Measurements from ENCODE around the gene TM4SF20. TPM values are rescaled to one million over a fixed set of nuclear protein-coding genes. Genes with fewer than 3 reads are reported as not detected.

Gene TM4SF20, protein sequence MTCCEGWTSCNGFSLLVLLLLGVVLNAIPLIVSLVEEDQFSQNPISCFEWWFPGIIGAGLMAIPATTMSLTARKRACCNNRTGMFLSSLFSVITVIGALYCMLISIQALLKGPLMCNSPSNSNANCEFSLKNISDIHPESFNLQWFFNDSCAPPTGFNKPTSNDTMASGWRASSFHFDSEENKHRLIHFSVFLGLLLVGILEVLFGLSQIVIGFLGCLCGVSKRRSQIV
- total RNA-seq = not detected in 2 replicates

- Mint-ChIP-seq H3K9me3 (peaks cover 3% of the 10 kb centered on the region), H3K4me1 (peaks cover 9% of the 10 kb centered on the region), H3K4me3 (no peak within 1 kb of the TSS), H3K27ac (no peak within 1 kb of the TSS), H3K27me3 (no peaks in the 10 kb centered on the region), H3K36me3 (ENCODE audit: low read depth) (no peaks in the 10 kb centered on the region)
- intact Hi-C loops (cut with micrococcal nuclease) = no loop called here
- DNase-seq = no peak
Observed at GRCh38 chr2:227379095-227379494, at the start of gene TM4SF20. Gene TM4SF20 (minus strand): TSS chr2:227379306. CDS start chr2:227379268, 38 bp downstream.

DNA sequence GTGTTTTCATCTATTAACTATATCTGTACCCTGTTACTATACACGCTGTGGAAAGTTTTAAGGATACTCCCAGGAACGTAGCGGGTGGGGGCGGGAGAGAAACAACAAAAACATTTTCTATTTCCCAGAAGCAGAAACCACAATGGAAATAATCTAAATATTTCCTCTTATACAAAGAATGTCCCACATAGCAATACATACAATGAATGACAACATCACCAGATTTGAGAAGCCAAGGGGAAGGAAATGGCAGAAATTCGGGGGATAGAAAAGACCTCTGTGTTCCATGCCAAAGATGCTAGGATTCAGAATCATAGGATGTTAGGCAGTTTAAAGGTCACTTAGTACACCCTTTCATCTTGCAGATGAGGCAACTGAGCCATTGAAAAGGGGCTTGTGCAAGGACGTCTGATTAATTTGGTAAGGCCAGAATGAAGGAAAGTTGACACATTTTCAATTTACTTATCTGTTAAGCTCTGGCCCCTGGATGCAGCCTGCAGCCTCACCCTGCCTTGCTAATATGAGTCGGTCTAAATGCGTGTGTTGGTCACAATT is 49.7 kb upstream of the TM4SF20 start:
- H3K4me1 Mint-ChIP-seq = peaks cover 2% of the 10 kb centered on the region
- H3K36me3 Mint-ChIP-seq (ENCODE audit: low read depth) = peaks cover 3% of the 10 kb centered on the region
- H3K27me3 Mint-ChIP-seq = no peaks in the 10 kb centered on the region
- peaks cover 16% of the 10 kb centered on the region for H3K9me3 Mint-ChIP-seq
- intact Hi-C loops (cut with micrococcal nuclease) = no loop called here
- no peak overlapping the region for H3K4me3 Mint-ChIP-seq
- no peak for DNase-seq
- no peak overlapping the region for H3K27ac Mint-ChIP-seq

- Mint-ChIP-seq H3K27me3 (no peaks in the 10 kb centered on the region), H3K9me3 (peaks cover 6% of the 10 kb centered on the region), H3K27ac (no peak overlapping the region), H3K4me3 (no peak overlapping the region), H3K4me1 (no peaks in the 10 kb centered on the region), H3K36me3 (ENCODE audit: low read depth) (no peaks in the 10 kb centered on the region)
- intact Hi-C loops (cut with micrococcal nuclease) = no loop called here
- no peak for DNase-seq
Observed at GRCh38 chr2:227423656-227424499, 44.8 kb upstream of the TM4SF20 start.

DNA sequence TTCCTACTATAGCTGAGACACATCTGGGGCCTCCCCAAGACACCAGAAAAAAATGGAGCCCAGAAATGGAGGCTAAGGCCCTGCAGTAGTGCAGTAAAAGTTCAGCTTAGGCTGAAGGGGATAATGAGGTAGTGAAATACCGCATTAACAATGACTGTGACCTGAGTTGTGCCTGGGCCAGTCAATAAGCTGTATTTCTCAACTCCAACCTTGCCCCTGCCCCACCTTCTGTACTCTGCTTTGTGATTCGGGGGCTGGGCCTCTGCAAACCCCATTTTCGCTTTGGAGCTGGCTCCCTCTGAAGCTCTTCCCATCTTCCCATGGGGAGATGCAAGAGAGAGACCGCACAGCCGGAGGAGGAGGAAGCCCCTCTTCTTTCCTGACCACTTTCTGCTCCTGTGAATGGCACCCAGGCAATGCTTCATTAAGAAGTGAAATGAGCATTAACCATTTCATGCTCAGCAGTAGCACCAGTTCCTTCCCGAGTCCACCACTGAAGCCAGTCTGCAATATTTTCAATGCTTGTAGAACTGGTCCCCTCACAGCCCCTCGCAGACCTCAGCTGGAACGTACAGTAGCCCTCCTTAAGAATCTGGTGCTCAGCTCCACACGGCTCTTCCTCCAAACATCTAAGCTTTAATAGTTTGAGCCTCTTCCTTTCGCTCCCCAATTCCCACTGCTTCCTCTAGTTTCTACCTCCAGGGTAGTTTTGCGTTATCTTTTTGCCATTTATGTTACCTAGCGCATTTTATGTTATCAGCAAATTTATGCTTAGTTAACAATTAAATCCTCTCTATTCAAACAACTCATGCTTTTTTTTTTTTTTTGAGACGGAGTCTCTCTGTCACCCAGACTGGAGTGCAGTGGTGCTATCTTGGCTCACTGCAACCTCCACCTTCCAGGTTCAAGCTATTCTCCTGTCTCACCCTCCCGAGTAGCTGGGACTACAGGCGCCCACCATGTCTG is 41.3 kb upstream of the TM4SF20 start:
- Mint-ChIP-seq H3K4me1 (peaks cover 13% of the 10 kb centered on the region), H3K27ac (no peak overlapping the region), H3K9me3 (peaks cover 6% of the 10 kb centered on the region), H3K4me3 (no peak overlapping the region), H3K36me3 (ENCODE audit: low read depth) (no peaks in the 10 kb centered on the region), H3K27me3 (no peaks in the 10 kb centered on the region)
- intact Hi-C loops (cut with micrococcal nuclease) = no loop called here
- DNase-seq = no peak

GRCh38 chr2:227416701-227417100 is 37.6 kb upstream of the TM4SF20 start:
- Mint-ChIP-seq H3K4me3 (no peak overlapping the region), H3K27ac (no peak overlapping the region), H3K27me3 (no peaks in the 10 kb centered on the region), H3K9me3 (peaks cover 13% of the 10 kb centered on the region), H3K4me1 (peaks cover 33% of the 10 kb centered on the region), H3K36me3 (ENCODE audit: low read depth) (no peaks in the 10 kb centered on the region)
- DNase-seq = no peak
- intact Hi-C loops (cut with micrococcal nuclease) = no loop called here

DNA sequence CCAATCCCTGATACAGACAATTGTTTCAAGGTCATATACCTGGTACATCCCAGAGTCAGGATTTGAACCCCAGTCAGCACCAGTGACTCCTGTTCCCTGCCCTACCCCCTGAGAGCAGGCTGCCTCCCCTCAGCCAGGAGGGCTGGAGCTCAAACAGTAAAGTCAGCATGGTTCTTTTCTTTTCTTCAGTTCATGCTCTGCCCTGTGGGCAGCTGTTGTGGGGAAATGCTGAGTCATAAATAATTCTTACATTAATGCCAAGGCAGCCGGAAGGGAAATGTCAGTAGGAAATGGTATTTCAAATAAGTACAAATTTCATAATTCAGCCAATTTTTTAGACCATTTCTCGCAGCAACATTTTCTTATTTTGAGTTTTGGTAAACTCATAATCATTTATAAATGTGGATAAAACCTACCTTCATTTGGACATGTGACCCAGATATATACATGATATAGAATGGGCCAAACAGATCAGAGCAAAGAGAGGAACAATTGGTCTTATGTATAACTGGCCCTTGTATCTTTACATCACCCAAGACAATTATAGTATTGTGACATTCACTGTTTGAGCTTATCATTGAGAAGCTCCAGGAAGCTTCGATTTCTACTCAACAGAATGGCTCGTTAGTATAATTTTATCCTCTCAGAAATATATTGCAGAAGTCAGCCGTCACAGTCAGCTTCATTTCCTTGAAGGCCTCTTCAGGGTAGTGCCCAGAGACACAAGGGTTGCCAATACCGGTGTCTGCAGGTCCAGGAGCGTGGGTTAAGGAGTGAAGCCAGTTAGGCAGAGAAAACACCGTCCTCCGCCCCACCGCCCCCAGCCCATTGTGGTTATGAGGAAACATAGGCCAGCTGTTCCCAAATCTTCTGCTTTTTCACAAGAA is 36.7 kb upstream of the TM4SF20 start:
- DNase-seq = no peak
- intact Hi-C loops (cut with micrococcal nuclease) = no loop called here
- H3K27ac Mint-ChIP-seq = peak overlapping the region; percentile 85
- H3K4me1 Mint-ChIP-seq = peaks cover 42% of the 10 kb centered on the region
- no peak overlapping the region for H3K4me3 Mint-ChIP-seq
- no peaks in the 10 kb centered on the region for H3K27me3 Mint-ChIP-seq
- H3K9me3 Mint-ChIP-seq = peaks cover 13% of the 10 kb centered on the region
- no peaks in the 10 kb centered on the region for H3K36me3 Mint-ChIP-seq (ENCODE audit: low read depth)

- H3K4me3 Mint-ChIP-seq = no peak overlapping the region
- H3K36me3 Mint-ChIP-seq (ENCODE audit: low read depth) = no peaks in the 10 kb centered on the region
- H3K9me3 Mint-ChIP-seq = peaks cover 6% of the 10 kb centered on the region
- H3K27me3 Mint-ChIP-seq = no peaks in the 10 kb centered on the region
- intact Hi-C loops (cut with micrococcal nuclease) = no loop called here
- H3K27ac Mint-ChIP-seq = no peak overlapping the region
- no peak for DNase-seq
- peaks cover 48% of the 10 kb centered on the region for H3K4me1 Mint-ChIP-seq
Observed at GRCh38 chr2:227414846-227415245, 35.7 kb upstream of the TM4SF20 start.

- peak overlapping the region; percentile 4 for H3K4me3 Mint-ChIP-seq
- peak overlapping the region; percentile 74 for H3K27ac Mint-ChIP-seq
- H3K27me3 Mint-ChIP-seq = no peaks in the 10 kb centered on the region
- peaks cover 6% of the 10 kb centered on the region for H3K9me3 Mint-ChIP-seq
- intact Hi-C loops (cut with micrococcal nuclease) = no loop called here
- H3K36me3 Mint-ChIP-seq (ENCODE audit: low read depth) = no peaks in the 10 kb centered on the region
- no peak for DNase-seq
- peaks cover 53% of the 10 kb centered on the region for H3K4me1 Mint-ChIP-seq
Observed at GRCh38 chr2:227413371-227413770, 34.3 kb upstream of the TM4SF20 start.

GRCh38 chr2:227412877-227413276 is 33.8 kb upstream of the TM4SF20 start:
- intact Hi-C loops (cut with micrococcal nuclease) = no loop called here
- H3K4me1 Mint-ChIP-seq = peaks cover 54% of the 10 kb centered on the region
- no peaks in the 10 kb centered on the region for H3K27me3 Mint-ChIP-seq
- H3K9me3 Mint-ChIP-seq = peaks cover 6% of the 10 kb centered on the region
- H3K4me3 Mint-ChIP-seq = no peak overlapping the region
- peak overlapping the region; percentile 74 for H3K27ac Mint-ChIP-seq
- H3K36me3 Mint-ChIP-seq (ENCODE audit: low read depth) = no peaks in the 10 kb centered on the region
- DNase-seq = no peak

- Mint-ChIP-seq H3K27ac (peak overlapping the region; percentile 94), H3K9me3 (peaks cover 6% of the 10 kb centered on the region), H3K4me1 (peaks cover 55% of the 10 kb centered on the region), H3K36me3 (ENCODE audit: low read depth) (no peaks in the 10 kb centered on the region), H3K27me3 (no peaks in the 10 kb centered on the region), H3K4me3 (peak overlapping the region; percentile 63)
- intact Hi-C loops (cut with micrococcal nuclease) = loop anchor here (1.0 to 2.0 kb wide), 6 partner anchors 38 to 577 kb away; partner anchors contain the start of genes AGFG1 and MFF
- DNase-seq = no peak
Observed at GRCh38 chr2:227411990-227412350, 32.9 kb upstream of the TM4SF20 start.

DNA sequence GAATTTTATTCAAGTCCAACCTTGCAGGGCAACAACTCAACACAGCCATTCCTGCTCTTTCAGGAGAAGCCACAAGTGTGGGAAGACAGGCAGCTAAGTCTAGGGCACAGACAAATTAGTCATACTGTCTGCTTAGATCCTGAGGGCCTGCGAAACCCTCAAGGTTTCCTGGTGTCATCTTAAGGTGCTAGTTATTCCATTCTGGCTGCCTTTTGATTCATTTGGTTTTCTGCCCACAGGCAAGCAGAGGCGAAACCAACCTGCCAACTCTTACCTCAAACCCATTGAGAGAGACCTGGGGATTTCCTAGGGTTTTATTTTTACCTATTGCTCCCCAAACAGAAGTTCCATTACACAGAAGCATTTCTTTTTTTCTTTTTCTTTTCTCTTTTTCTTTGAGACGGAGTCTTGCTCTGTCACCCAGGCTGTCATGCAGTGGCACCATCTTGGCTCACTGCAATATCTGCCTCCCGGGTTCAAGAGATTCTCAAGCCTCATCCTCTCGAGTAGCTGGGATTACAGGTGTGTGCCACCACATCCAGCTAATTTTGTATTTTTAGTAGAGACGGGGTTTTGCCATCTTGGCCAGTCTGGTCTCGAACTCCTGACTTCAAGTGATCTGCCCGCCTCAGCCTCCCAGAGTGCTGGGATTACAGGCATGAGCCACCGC is 32.3 kb upstream of the TM4SF20 start:
- no peaks in the 10 kb centered on the region for H3K36me3 Mint-ChIP-seq (ENCODE audit: low read depth)
- peak; percentile 80 for DNase-seq
- peak overlapping the region; percentile 94 for H3K27ac Mint-ChIP-seq
- H3K4me3 Mint-ChIP-seq = peak overlapping the region; percentile 63
- intact Hi-C loops (cut with micrococcal nuclease) = loop anchor here (1.0 to 2.0 kb wide), 6 partner anchors 37 to 577 kb away; partner anchors contain the start of genes AGFG1 and MFF
- H3K4me1 Mint-ChIP-seq = peaks cover 57% of the 10 kb centered on the region
- no peaks in the 10 kb centered on the region for H3K27me3 Mint-ChIP-seq
- H3K9me3 Mint-ChIP-seq = peaks cover 6% of the 10 kb centered on the region

DNA sequence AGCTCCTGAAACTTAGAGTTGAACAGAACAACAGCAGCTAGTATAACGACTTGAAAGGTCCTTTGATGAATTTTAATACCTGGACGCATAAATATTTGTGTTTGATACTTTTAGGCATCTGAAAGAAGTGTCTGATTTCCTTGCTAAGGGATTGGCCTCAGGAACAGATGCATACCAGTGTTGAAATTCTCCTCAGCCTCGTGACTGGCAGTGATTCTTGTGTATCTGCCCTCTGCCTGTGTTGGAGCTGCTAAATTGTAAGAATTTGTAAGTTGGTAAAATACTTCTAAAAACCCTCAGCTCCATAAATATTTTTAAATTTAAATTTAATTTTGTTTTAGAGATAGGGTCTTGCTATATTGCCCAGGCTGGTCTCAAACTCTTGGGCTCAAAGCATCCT is 31.1 kb upstream of the TM4SF20 start:
- peaks cover 58% of the 10 kb centered on the region for H3K4me1 Mint-ChIP-seq
- H3K9me3 Mint-ChIP-seq = peaks cover 6% of the 10 kb centered on the region
- no peak for DNase-seq
- H3K27me3 Mint-ChIP-seq = no peaks in the 10 kb centered on the region
- no peaks in the 10 kb centered on the region for H3K36me3 Mint-ChIP-seq (ENCODE audit: low read depth)
- H3K27ac Mint-ChIP-seq = no peak overlapping the region
- no peak overlapping the region for H3K4me3 Mint-ChIP-seq
- intact Hi-C loops (cut with micrococcal nuclease) = loop anchor here (2.0 kb wide), 2 partner anchors 63 to 575 kb away; partner anchors contain the start of gene AGFG1

Data from activated CD4-positive, alpha-beta T cell treated with anti-CD3 and anti-CD28 coated beads, Interleukin-2, amount 10 ng/mL, durations not matched to agents 24 days and 14 days (primary cell).